PC-3 (cell line): ENCODE data around the gene DSG4. TPM values are rescaled to one million over a fixed set of nuclear protein-coding genes. Genes with fewer than 3 reads are reported as not detected.

Source experiments
- ATAC-seq: fragments of 200-7000 bp; cut with Tn5 transposase; 2 replicates; pipeline ENCODE4 v1.9.1; 2020; ENCODE audit warnings: mild to moderate bottlenecking, moderate library complexity
- BruUV-seq: library from RNA; stranded (reverse); fragments of 400-500 nt; replicated peaks from 2 replicates; lab custom pipeline; 2021; lab: Mats Ljungman, UMichigan
- CTCF ChIA-PET: fragments of 300-600 bp; sonication (Branson Sonifier 250); formaldehyde crosslinking; loops from one replicate; lab custom pipeline; 2022; ENCODE audit warnings: antibody characterized with exemption; lab: Charles Lee
- POLR2A ChIA-PET: fragments of 300-600 bp; sonication (Branson Sonifier 250); formaldehyde crosslinking; loops from one replicate; lab custom pipeline; 2022; ENCODE audit warnings: antibody characterized with exemption; ENCODE audit not compliant: unreplicated experiment; lab: Charles Lee
- DNase-seq: peaks from one replicate; pipeline ENCODE4 v3.0.0-alpha.2; 2015
- H2AFZ ChIP-seq: fragments of 300-600 bp; sonication (generic); 2 replicates; pipeline ENCODE4 v1.6.0; 2016; ENCODE audit warnings: antibody characterized with exemption, low read length
- H3F3A ChIP-seq: fragments of 300-600 bp; sonication (generic); one replicate; pipeline ENCODE4 v1.6.0; 2017; ENCODE audit warnings: antibody characterized with exemption, low read length, control low read depth, mild to moderate bottlenecking; ENCODE audit not compliant: unreplicated experiment
- H3K27ac ChIP-seq: fragments of 300-600 bp; sonication (generic); 2 replicates; pipeline ENCODE4 v1.5.1; 2016; ENCODE audit warnings: mild to moderate bottlenecking, low read length
- H3K27me3 ChIP-seq: fragments of 300-600 bp; sonication (generic); 2 replicates; pipeline ENCODE4 v1.6.1; 2016; ENCODE audit warnings: low read length, mixed read lengths
- H3K36me3 ChIP-seq: fragments of 300-600 bp; sonication (generic); 2 replicates; pipeline ENCODE4 v1.6.1; 2016; ENCODE audit warnings: low read depth, mixed run types, low read length, mixed read lengths
- H3K4me1 ChIP-seq: fragments of 300-600 bp; sonication (generic); 2 replicates; pipeline ENCODE4 v1.5.1; 2016; ENCODE audit warnings: low read length; ENCODE audit not compliant: insufficient read depth
- H3K4me2 ChIP-seq: fragments of 300-600 bp; sonication (generic); 2 replicates; pipeline ENCODE4 v1.6.0; 2016; ENCODE audit warnings: low read length
- H3K4me3 ChIP-seq: fragments of 300-600 bp; sonication (generic); 2 replicates; pipeline ENCODE4 v1.5.1; 2016; ENCODE audit warnings: mild to moderate bottlenecking, low read length, mixed read lengths
- H3K79me2 ChIP-seq: fragments of 300-600 bp; sonication (generic); 2 replicates; pipeline ENCODE4 v1.6.1; 2017; ENCODE audit warnings: low read length, mixed read lengths
- H3K9ac ChIP-seq: fragments of 300-600 bp; sonication (generic); 2 replicates; pipeline ENCODE4 v1.6.0; 2016; ENCODE audit warnings: mild to moderate bottlenecking, low read length
- H3K9me2 ChIP-seq: fragments of 300-600 bp; sonication (generic); replicated peaks from 2 replicates; pipeline ENCODE4 v1.6.1; 2016; ENCODE audit warnings: mixed run types, low read length, mixed read lengths
- H3K9me3 ChIP-seq: fragments of 300-600 bp; sonication (generic); 2 replicates; pipeline ENCODE4 v1.6.1; 2016; ENCODE audit warnings: low read length, mixed read lengths
- H4K20me1 ChIP-seq: fragments of 300-600 bp; sonication (generic); 2 replicates; pipeline ENCODE4 v1.6.1; 2016; ENCODE audit warnings: low read length, mixed read lengths
- EZH2 ChIP-seq: fragments of 300-600 bp; sonication (generic); IDR thresholded peaks from one replicate; pipeline ENCODE4 v1.6.1; 2017; ENCODE audit warnings: antibody characterized with exemption, mild to moderate bottlenecking, low read length; ENCODE audit not compliant: unreplicated experiment
- EZH2phosphoT487 ChIP-seq: fragments of 300-600 bp; sonication (generic); IDR thresholded peaks from 2 replicates; pipeline ENCODE4 v1.6.1; 2018; ENCODE audit warnings: mild to moderate bottlenecking, antibody characterized with exemption, low read length, borderline replicate concordance
- intact Hi-C: fragments of 100-400 bp; cut with micrococcal nuclease; formaldehyde crosslinking; loops from 2 replicates; pipeline ENCODE4 v1.9.0; 2023
- total RNA-seq: library from RNA; depleted of rRNA; stranded (reverse); fragments of >200 nt; gene quantifications from 2 replicates; pipeline ENCODE4 v1.2.3, GENCODE V29; 2014
- TF ChIP-seq, protein P1 (sequence below): fragments of 300-600 bp; sonication (generic); conservative IDR thresholded peaks from 2 replicates; pipeline ENCODE4 v1.5.1; 2017; ENCODE audit warnings: antibody characterized with exemption, low read depth, mild to moderate bottlenecking, low read length

Gene DSG4
- total RNA-seq, 1 experiment from 2014 or later: 0.04 TPM

DNA sequence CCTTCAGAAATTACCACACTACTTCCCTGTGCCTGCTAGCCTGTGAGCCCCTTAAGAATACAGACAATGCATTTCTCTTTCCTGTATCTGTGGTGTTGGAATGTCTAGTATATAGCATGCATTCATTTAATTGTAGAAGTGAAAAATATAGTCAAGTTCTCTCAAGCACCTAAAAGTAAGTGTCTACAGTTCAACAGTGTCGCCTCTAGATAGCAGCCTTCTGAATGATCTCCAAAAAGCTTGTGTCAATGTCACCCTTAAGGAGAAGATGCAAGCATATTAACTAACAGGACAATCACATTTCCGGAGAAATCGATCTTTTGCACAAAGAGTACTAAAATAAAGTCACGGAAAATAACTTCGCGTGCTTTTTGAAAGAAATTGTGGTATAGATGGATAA is 43.5 kb downstream of the DSG4 start:
- POLR2A ChIA-PET: no interaction called here

DNA sequence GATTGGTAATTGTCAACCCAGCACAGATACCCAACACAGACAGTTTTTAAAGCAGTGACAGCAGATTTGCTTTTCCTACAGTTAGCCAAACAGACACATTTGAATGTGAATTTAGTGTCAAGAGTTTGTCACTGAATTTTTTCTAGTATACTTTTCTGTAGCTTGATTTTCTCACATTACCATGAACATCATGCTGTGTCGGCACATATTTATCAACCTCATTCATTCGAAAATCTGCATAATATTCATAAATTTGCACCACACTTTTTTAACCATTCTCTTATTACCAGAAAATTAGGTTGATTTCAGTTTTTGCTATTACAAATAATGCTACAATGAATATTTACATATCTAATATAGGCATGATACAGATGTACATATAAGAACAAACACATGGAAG is 43.9 kb downstream of the DSG4 start:
- Histone ChIP-seq H3K27me3 (no peaks in the 10 kb centered on the region), H3K36me3 (no peaks in the 10 kb centered on the region), H3K4me2 (no peak overlapping the region), H3K27ac (no peak overlapping the region), H3K9me2 (no peaks in the 10 kb centered on the region), H4K20me1 (no peaks in the 10 kb centered on the region), H3F3A (no peaks in the 10 kb centered on the region), H3K4me3 (no peak overlapping the region), H3K79me2 (no peaks in the 10 kb centered on the region), H3K4me1 (no peaks in the 10 kb centered on the region), H2AFZ (no peak overlapping the region), H3K9me3 (no peaks in the 10 kb centered on the region), H3K9ac (no peak overlapping the region)
- no TSS peak for BruUV-seq
- ChIA-PET CTCF (no interaction called here), POLR2A (no interaction called here)
- no peak for TF ChIP-seq EZH2phosphoT487
- no peak for TF ChIP-seq EZH2
- TF ChIP-seq, protein P1, sequence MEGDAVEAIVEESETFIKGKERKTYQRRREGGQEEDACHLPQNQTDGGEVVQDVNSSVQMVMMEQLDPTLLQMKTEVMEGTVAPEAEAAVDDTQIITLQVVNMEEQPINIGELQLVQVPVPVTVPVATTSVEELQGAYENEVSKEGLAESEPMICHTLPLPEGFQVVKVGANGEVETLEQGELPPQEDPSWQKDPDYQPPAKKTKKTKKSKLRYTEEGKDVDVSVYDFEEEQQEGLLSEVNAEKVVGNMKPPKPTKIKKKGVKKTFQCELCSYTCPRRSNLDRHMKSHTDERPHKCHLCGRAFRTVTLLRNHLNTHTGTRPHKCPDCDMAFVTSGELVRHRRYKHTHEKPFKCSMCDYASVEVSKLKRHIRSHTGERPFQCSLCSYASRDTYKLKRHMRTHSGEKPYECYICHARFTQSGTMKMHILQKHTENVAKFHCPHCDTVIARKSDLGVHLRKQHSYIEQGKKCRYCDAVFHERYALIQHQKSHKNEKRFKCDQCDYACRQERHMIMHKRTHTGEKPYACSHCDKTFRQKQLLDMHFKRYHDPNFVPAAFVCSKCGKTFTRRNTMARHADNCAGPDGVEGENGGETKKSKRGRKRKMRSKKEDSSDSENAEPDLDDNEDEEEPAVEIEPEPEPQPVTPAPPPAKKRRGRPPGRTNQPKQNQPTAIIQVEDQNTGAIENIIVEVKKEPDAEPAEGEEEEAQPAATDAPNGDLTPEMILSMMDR: no peak
- intact Hi-C loops: loop anchor here (5.0 kb wide), 2 partner anchors 153 to 423 kb away; no protein-coding TSS in a partner anchor
- no peak for ATAC-seq
- no peak for DNase-seq

More for the DNA sequence above, 43.5 kb downstream of the DSG4 start:
- Histone ChIP-seq H3K4me2 (no peak overlapping the region), H3K9ac (no peak overlapping the region), H3K9me3 (no peaks in the 10 kb centered on the region), H3K9me2 (no peaks in the 10 kb centered on the region), H4K20me1 (no peaks in the 10 kb centered on the region), H3K79me2 (no peaks in the 10 kb centered on the region), H3K27me3 (no peaks in the 10 kb centered on the region), H3K27ac (no peak overlapping the region), H3K4me3 (no peak overlapping the region), H3K36me3 (no peaks in the 10 kb centered on the region), H3K4me1 (no peaks in the 10 kb centered on the region), H2AFZ (no peak overlapping the region), H3F3A (no peaks in the 10 kb centered on the region)
- no peak for TF ChIP-seq EZH2
- no peak for TF ChIP-seq EZH2phosphoT487
- TF ChIP-seq, protein P1: no peak
- CTCF ChIA-PET: no interaction called here
- intact Hi-C loops: loop anchor here (5.0 kb wide), 2 partner anchors 153 to 423 kb away; no protein-coding TSS in a partner anchor
- no TSS peak for BruUV-seq
- DNase-seq (no peak), ATAC-seq (no peak)

DNA sequence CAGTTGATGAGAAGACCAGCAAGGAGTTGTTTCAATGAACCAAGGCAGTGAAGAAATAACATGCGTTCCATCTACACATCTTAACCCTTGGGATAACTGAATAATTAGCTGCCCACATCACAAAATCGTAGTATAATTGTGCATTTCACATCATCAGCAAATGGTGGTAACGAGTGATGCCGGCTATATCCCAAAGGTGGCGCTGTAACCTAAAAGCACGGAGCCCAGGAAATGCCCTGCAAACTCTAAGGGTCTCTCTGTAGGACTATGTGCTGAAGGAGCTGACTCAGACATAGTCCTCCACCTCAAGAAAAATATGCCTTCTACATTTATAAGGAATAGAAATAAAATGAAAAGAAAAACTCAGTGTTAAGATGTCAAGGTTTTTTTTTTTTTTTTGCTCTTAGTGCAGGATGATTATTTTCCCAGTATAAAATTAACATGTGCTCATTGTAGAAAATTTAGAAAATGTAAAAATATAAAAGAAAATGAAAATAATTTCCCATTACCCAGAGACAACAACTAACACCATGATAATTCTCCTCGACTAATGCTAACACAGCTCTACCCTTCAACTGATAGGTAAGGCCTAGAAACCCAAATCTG is 47.9 kb downstream of the DSG4 start:
- H3K4me2 ChIP-seq: no peak overlapping the region
- H3K9ac ChIP-seq: no peak overlapping the region
- H3K27ac ChIP-seq: no peak overlapping the region
- H3K36me3 ChIP-seq: no peaks in the 10 kb centered on the region
- H3K9me3 ChIP-seq: no peaks in the 10 kb centered on the region
- ATAC-seq (peak; percentile 59), DNase-seq (peak; percentile 46)
- intact Hi-C loops: loop anchor here (1.0 to 5.0 kb wide), 4 partner anchors 82 to 427 kb away; no protein-coding TSS in a partner anchor
- ChIA-PET POLR2A (no interaction called here), CTCF (interaction anchor here (0.5 to 1.0 kb wide), 2 partner anchors 23 to 88 kb away, joined by 3 read pairs; no protein-coding TSS in a partner anchor)
- H3F3A ChIP-seq: no peaks in the 10 kb centered on the region
- H2AFZ ChIP-seq: no peak overlapping the region
- H3K9me2 ChIP-seq: no peaks in the 10 kb centered on the region
- H3K79me2 ChIP-seq: no peaks in the 10 kb centered on the region
- no peaks in the 10 kb centered on the region for H3K27me3 ChIP-seq
- H4K20me1 ChIP-seq: no peaks in the 10 kb centered on the region
- H3K4me3 ChIP-seq: no peak overlapping the region
- H3K4me1 ChIP-seq: peaks cover 4% of the 10 kb centered on the region; the same call in 1 of the 2 replicates
- TF ChIP-seq EZH2: no peak
- TF ChIP-seq, protein P1: peak; percentile 76
- BruUV-seq: no TSS peak
